ENCODE data around the gene LRRC52.

LRRC52 gene

GRCh38 chr1:165560883-165561656 lies 17.3 kb downstream of the LRRC52 start:
- H3K27ac ChIP-seq = no peak overlapping the region
- TF ChIP-seq, protein P1, sequence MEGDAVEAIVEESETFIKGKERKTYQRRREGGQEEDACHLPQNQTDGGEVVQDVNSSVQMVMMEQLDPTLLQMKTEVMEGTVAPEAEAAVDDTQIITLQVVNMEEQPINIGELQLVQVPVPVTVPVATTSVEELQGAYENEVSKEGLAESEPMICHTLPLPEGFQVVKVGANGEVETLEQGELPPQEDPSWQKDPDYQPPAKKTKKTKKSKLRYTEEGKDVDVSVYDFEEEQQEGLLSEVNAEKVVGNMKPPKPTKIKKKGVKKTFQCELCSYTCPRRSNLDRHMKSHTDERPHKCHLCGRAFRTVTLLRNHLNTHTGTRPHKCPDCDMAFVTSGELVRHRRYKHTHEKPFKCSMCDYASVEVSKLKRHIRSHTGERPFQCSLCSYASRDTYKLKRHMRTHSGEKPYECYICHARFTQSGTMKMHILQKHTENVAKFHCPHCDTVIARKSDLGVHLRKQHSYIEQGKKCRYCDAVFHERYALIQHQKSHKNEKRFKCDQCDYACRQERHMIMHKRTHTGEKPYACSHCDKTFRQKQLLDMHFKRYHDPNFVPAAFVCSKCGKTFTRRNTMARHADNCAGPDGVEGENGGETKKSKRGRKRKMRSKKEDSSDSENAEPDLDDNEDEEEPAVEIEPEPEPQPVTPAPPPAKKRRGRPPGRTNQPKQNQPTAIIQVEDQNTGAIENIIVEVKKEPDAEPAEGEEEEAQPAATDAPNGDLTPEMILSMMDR (IDR thresholded peaks at IDR 0.05) = no peak
- no peak for TF ChIP-seq ZFX (IDR thresholded peaks at IDR 0.05; ENCODE audit: borderline replicate concordance)

DNA sequence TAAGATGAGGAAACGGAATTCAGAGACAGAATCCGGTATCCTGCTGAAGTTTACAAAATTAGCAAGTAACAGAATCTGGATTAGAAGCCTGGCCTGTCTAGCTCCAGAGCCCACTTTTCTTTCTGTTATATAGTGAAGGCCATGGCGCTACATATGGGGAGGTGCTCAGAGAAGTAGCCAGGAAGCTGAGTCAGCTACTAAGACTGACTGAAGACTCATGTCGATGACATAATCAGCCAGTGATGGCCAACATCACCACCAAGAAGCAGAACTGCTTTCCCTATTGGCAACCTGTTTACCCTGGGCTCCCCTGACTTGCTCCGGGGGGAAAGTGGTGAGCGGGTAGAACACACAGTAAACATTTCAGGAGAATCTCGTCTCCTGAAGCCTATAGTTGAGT lies 18.8 kb downstream of the LRRC52 start:
- TF ChIP-seq, protein P1 (IDR thresholded peaks at IDR 0.05) = no peak
- TF ChIP-seq ZFX (IDR thresholded peaks at IDR 0.05; ENCODE audit: borderline replicate concordance) = no peak
- no peak overlapping the region for H3K27ac ChIP-seq

GRCh38 chr1:165563551-165563950 lies 19.8 kb downstream of the LRRC52 start:
- TF ChIP-seq ZFX (IDR thresholded peaks at IDR 0.05; ENCODE audit: borderline replicate concordance) = no peak
- TF ChIP-seq, protein P1 (IDR thresholded peaks at IDR 0.05) = no peak
- no peak overlapping the region for H3K27ac ChIP-seq

DNA sequence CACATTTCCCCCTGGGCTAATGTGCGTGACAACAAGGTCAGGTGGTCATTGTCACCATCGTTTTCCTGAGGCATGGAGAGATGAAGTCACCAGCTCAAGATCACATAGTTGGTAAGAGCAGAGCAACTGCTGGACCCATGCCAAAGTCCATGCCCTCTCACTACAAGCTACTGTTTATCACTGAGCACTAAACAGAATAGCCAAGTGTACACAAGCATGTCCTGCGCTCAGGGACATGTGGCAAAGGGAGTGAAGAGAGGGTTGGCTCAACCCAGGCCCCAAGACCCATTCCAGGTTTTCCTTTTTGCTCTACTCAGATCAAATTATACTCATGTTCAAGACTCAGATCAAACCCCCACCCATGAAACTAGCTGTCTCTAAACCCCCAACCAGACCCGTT lies 20.8 kb downstream of the LRRC52 start:
- H3K27ac ChIP-seq = no peak overlapping the region
- TF ChIP-seq ZFX (IDR thresholded peaks at IDR 0.05; ENCODE audit: borderline replicate concordance) = no peak
- TF ChIP-seq, protein P1 (IDR thresholded peaks at IDR 0.05) = no peak

DNA sequence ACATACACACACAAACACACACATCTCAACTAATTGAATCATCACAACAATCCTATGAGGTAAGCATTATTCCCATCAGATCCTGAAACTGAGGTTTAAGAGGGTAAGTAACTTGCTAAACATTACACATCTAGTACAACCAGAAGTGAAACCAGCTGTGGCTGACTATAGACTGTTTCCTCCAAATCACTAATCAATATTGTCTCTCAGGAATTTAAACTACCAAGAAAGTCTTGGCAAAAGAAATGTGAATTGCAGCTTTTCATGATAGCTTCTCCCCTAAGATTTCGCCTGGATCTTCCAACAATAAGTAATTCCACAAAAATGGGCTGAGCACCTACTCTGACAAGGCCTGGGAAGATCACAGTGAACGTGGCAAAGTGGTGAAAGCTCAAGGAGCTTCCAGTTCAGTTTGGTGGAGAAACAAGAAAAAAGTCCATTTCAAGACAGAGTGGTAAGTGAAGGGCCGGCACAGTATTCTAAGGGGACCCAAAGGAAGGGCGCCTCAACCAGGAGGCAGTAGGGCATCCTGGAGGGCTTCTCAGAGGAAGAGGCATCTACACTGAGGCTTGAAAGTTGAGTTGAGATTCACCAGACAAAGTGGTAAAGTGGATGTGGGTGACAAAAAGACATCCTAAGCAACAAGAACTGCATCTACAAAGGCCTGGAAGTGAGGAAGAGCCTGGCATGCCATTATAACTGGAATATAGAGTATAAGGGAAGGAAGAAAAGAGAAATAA lies 22.1 kb downstream of the LRRC52 start:
- no peak for TF ChIP-seq ZFX (IDR thresholded peaks at IDR 0.05; ENCODE audit: borderline replicate concordance)
- TF ChIP-seq, protein P1 (IDR thresholded peaks at IDR 0.05) = no peak
- H3K27ac ChIP-seq = no peak overlapping the region

DNA sequence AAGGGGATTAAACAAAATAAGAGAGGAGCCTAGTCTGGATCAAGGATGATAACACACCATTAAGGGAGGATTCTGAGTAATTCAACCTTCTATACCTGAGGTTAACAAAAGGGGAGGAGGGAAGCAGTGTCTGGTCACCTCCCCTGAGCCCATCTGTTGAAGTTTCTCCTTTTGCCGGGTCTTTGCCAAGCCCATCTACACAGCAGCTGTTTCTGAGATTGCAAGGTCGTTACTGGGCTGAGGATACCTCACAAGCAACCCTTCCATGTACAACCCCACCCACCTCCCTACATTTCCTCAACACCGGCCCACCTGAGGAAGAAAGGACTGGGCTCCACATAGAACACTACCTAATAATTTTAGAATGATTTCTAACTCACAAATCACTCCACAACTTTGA lies 26.3 kb downstream of the LRRC52 start:
- no peak for TF ChIP-seq ZFX (IDR thresholded peaks at IDR 0.05; ENCODE audit: borderline replicate concordance)
- TF ChIP-seq, protein P1 (IDR thresholded peaks at IDR 0.05) = no peak
- no peak overlapping the region for H3K27ac ChIP-seq

- no peak overlapping the region for H3K27ac ChIP-seq
- no peak for TF ChIP-seq ZFX (IDR thresholded peaks at IDR 0.05; ENCODE audit: borderline replicate concordance)
- TF ChIP-seq, protein P1 (IDR thresholded peaks at IDR 0.05) = no peak
Observed at GRCh38 chr1:165573787-165574186, 30.0 kb downstream of the LRRC52 start.
